GM10248 (cell line): ENCODE measurements around the gene MAN1C1.
"Not testable (repeated sequence)": the region's sequence is repeated elsewhere in the genome, so short reads cannot be mapped to it uniquely, and the experiment has no call there.

Experiments
- CTCF ChIA-PET: fragments of 300-600 bp; sonication (Branson Sonifier 250); formaldehyde crosslinking; extraction: SDS; loops from one replicate; lab custom pipeline; 2021; ENCODE audit warnings: antibody characterized with exemption; lab: Yijun Ruan, JAX
- POLR2A ChIA-PET: fragments of 350-650 bp; sonication (Branson Sonifier 250); formaldehyde crosslinking; extraction: SDS; loops from one replicate; lab custom pipeline; 2020; ENCODE audit warnings: antibody characterized with exemption; lab: Yijun Ruan, JAX
- DNase-seq: peaks from one replicate; pipeline ENCODE4 v3.0.0; 2012; ENCODE audit errors: extremely low spot score
- CTCF ChIP-seq: IDR thresholded peaks from 2 replicates; pipeline ENCODE4 v1.5.1; 2012; ENCODE audit warnings: mild to moderate bottlenecking, low read depth; ENCODE audit errors: extremely low read depth, missing control alignments, control extremely low read depth

The MAN1C1 gene

GRCh38 chr1:25732821-25733220, 116.2 kb downstream of the MAN1C1 start:
- POLR2A ChIA-PET: no interaction called here
- CTCF ChIA-PET: interaction anchor here (1.1 kb wide), 1 partner anchor 110 kb away, joined by 3 read pairs; no protein-coding TSS in a partner anchor
- TF ChIP-seq CTCF: no peak
- no peak for DNase-seq

- CTCF ChIA-PET: interaction anchor here (1.1 kb wide), 1 partner anchor 110 kb away, joined by 3 read pairs; no protein-coding TSS in a partner anchor
- DNase-seq: no peak
- no peak for TF ChIP-seq CTCF
- POLR2A ChIA-PET: no interaction called here
Observed at GRCh38 chr1:25733271-25733670, 116.7 kb downstream of the MAN1C1 start.

GRCh38 chr1:25734991-25735390, 118.4 kb downstream of the MAN1C1 start:
- POLR2A ChIA-PET, DNase-seq, CTCF ChIA-PET: not testable (repeated sequence)

GRCh38 chr1:25735956-25736529, 119.5 kb downstream of the MAN1C1 start:
- POLR2A ChIA-PET: no interaction called here
- CTCF ChIA-PET: no interaction called here
- no peak for TF ChIP-seq CTCF
- DNase-seq: no peak

GRCh38 chr1:25737130-25737529, 120.5 kb downstream of the MAN1C1 start:
- DNase-seq: no peak
- TF ChIP-seq CTCF: no peak
- ChIA-PET POLR2A (no interaction called here), CTCF (no interaction called here)

- ChIA-PET CTCF (no interaction called here), POLR2A (no interaction called here)
- TF ChIP-seq CTCF: no peak
- DNase-seq: no peak
Observed at GRCh38 chr1:25738499-25738898, 121.9 kb downstream of the MAN1C1 start.

- CTCF ChIA-PET: no interaction called here
- DNase-seq: no peak
- POLR2A ChIA-PET: no interaction called here
- no peak for TF ChIP-seq CTCF
Observed at GRCh38 chr1:25739341-25739740, 122.8 kb downstream of the MAN1C1 start.
